Left cardiac atrium (tissue), 4 donors: ENCODE measurements around the gene SMCO3. TPM values are rescaled to one million over a fixed set of nuclear protein-coding genes. Genes with fewer than 3 reads are reported as not detected.
A peak's percentile ranks its signal among the peaks of the same experiment; 100 is the strongest.

Source experiments
- ATAC-seq, 2 donors: fragments of 200-7000 bp; cut with Tn5 transposase; one replicate each; pipeline ENCODE4 v1.9.1; 2020; ENCODE audit warnings: mild to moderate bottlenecking in 2 of 2, moderate library complexity in 2 of 2
- DNase-seq: peaks from one replicate; pipeline ENCODE4 v3.0.0-alpha.2; 2020
- intact Hi-C, 2 donors: fragments of 100-400 bp; cut with DNase I; formaldehyde crosslinking; loops; one replicate each; pipeline versions ENCODE4 v1.14.1 to v1.15.1; 2022 to 2023
- long read RNA-seq: library from polyadenylated mRNA; unstranded; transcript quantifications from one replicate; pipeline ENCODE4 v2.0.0, GENCODE V29; 2021
- total RNA-seq, 2 donors: library from RNA; stranded (reverse); fragmentation: NEBNext Ultra II Directional; extraction: Animal tissue kit (Norgen Biotek cat#: 25700); gene quantifications; one replicate each; pipeline ENCODE4 v1.2.1, GENCODE V29; 2021
- donor health status: DM: no; HTN: yes; CAD: no.
- donor health status: DM: no; HTN: yes; CAD: no; lungs with severe emphysema.
- donor health status: DM: yes; HTN: yes; CAD: no.
- donor health status: Dilated cardiomyopathy.

The SMCO3 gene
- total RNA-seq = under 1 TPM; 0.29 to 0.44 TPM
- long read RNA-seq = 0 reads

DNA sequence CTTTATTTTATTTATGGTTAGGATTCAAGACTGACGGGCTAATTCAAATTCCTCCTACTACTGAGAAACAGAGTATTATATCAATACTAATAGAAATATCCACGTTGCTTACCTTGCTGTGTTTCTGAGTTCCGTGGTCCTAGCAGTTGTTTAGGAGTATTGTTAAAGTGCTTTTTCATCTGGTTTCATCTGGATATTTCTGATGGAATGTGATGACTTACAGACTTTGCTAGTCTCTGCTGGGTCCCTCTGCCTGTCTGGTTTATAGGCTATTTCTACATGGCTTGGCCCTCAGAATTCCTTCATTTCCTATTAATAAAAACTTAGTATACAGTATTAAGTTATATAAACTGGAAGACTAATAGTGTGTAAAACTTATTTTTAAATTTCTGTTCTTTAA is at the start of gene SMCO3:
Gene SMCO3 (minus strand): TSS at position 169 of the 400 bp plus-strand sequence. CDS start 7,502 bp downstream, outside the sequence.
- DNase-seq (no peak), ATAC-seq (no peak)
- intact Hi-C loops = no loop called here

DNA sequence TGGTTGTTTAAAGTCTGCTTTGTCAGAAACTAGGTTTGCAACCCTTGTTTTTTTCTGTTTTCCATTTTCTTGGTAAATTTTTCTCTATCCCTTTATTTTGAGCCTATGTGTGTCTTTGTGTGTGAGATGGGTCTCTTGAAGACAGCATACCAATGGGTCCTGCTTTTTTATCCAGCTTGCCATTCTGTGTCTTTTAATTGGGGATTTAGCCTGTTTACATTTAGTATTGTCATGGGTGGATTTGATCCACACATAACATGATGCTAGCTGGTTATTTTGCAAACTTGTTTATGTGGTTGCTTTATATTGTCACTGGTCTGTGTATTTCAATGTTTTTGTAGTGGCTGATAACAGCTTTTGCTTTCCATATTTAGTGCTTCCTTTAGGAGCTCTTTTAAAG is 46.5 kb upstream of the SMCO3 start:
- DNase-seq (no peak), ATAC-seq (no peak)
- intact Hi-C loops = no loop called here

DNA sequence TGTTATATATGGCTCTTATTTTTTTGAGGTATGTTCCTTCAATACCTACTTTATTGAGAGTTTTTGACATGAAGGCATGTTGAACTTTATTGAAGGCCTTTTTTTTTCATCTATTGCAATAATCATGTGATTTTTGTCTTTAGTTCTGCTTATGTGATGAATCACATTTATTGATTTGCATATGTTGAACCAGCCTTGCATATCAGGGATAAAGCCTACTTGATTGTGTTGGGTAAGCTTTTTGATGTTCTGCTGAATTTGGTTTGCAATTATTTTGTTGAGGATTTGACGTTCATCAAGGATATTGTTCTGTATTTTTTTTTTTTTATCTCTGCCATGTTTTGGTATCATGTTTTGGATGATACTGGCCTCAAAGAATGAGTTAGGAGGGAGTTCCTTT is 44.5 kb upstream of the SMCO3 start:
- ATAC-seq = no peak
- DNase-seq = no peak
- intact Hi-C loops = no loop called here

DNA sequence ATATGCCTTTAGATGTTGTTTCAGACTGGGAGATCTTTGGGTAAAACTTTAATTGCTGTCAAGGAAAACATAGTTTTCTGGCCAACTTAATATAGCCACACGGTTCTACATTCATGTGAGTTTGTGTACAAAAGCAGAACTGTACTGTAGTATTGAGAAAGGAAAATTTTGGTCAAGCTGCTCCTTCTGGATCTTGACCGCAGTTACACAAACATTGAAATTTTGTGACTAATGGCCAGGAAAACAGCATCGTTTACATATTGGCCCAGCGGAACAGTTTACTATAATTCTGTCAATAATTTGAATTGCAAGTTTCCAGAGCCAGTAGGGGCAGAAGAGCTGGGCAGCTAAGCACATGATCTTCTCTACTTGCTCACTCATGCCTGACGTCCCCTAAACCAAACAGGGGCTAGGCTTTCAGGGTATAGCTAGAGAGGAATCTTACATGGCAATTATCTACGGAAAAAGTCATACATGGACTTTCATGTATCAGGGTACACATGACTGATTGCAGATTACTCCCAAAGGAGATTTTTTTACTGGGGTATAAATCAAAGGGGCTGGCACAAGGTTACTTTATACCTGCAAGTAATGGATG is 40.7 kb upstream of the SMCO3 start:
- DNase-seq (no peak), ATAC-seq (peak in 1 of 2 donors; percentile 51)
- intact Hi-C loops = no loop called here

DNA sequence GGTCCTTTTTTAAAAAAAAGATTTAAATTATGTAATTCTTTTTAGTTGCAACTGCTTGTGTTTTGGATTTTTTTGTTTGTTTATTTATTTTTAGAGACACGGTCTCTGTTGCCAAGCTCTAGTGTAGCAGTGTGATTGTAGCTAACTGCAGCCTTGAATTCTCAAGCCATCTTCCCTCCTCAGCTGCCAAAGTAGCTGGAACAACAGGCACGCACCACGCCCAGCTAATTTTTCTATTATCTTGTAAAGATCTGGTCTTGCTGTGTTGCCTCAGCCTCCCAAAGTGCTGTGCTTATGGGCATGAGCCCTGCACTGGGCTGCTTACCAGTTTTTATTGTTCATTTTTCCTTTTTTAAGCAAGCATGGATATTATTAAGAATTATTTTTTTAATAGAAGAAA is 40.0 kb upstream of the SMCO3 start:
- ATAC-seq (peak; percentile 30 to 41), DNase-seq (peak; percentile 24)
- intact Hi-C loops = no loop called here

DNA sequence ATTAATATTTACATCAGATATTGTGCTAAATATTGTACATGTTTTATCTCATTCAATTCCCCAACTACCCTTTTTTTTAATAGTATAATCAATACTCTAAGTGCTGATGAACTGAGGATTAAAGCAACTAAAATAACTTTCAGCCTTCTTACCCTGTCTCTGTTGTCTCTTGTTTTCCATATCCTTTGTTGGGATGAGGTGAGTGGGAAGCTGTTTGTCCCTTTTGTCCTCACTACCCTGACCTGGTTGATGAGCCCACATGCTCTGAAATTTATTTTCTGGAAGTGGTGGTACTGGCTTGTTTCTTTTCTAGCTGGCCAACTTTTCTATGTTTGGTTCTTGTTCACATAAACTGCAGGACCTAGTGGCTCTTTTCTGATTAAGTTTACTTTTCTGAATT is 38.9 kb upstream of the SMCO3 start:
- intact Hi-C loops = no loop called here
- ATAC-seq (no peak), DNase-seq (no peak)

DNA sequence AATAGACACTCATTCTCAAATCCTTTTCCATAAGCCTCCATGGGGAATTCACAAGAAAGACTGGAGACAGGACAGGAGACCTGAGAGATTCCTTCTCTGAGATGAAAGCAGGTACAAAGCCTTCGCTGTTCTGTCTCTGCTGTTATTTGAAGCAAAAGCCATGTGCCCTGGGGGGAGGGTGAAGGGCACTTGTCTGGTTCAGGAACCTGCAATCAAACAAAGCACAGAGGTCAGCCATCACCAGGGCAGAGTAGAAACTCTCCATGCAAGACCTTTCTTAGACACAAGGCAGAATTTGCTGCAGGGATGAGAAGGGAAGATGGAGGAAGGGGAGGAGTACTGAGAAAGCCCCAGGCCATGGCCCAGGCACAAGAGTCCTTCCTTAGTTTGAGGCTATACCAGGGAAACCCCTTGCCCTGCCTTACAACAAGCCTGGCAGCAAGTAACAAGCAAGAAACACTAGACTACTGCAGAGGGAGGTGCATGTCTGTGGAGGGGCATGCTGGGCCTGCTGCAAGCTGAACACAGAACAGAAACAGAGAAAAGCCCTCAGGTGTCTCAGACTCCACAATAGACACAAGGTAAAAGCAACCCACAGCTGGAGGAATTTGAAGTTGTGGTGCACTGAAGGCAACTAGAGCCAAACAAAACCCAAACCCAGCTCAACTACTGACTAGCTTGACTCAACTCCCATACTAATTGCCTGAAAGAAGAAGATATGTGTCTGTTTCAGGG is 37.1 kb upstream of the SMCO3 start:
- DNase-seq (no peak), ATAC-seq (no peak)
- intact Hi-C loops = no loop called here

DNA sequence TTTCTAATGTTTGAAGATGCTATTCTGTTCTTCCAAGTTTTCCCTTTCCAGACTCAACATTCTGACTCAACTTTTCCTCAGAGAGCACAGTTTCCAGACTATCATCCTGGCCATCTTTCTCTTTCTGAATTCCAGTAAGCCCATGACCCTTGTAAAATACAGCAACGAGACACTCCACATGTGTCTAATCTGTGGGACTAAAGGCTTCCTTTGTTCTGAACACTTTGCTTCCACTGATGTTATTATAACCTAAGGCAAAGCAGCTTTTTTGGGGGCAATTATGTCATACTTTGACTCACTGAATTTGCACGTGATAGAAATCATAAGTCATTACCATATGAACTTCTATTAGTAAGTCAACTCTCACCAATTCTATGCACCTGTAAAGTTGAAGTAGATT is 35.7 kb upstream of the SMCO3 start:
- ATAC-seq (peak in 1 of 2 donors; percentile 87), DNase-seq (no peak)
- intact Hi-C loops = loop anchor here in 1 of 2 donors (5.0 to 10.0 kb wide), 2 partner anchors 38 to 375 kb away; partner anchors contain the start of genes MGP and RERG

DNA sequence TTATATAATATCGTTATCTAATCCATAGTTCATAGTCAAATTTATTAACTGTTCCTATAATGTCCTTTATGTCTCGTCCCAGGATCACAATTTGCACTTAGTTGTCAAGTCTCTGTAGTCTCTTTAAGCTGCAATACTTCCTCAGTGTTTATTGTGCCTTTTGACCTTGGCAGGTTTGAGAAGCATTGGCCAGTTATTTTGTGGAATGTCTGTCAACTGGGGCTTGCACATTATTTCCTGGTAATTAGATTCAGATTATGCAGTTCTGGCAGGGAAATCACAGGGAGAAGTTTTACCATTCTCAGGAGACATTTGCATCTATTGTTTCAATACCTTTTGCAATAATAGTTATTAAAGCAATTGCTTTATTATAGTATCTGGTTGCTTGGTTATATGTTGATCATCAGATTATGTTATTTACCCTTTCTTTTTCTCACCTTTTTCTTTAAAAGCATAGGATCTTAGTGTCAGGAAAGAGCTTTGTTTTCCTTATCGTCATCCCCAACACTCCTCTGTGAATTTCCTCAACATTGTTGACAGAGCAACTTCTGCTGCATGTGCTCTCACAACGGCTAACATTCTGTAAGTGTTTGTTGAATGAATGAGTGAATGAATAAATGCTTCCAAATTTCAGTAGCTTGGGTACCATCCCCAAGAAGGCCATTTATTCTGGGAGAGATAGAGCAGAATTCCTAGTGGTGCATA is 33.0 kb upstream of the SMCO3 start:
- no peak for ATAC-seq
- no peak for DNase-seq
- intact Hi-C loops = loop anchor here in 1 of 2 donors (5.0 to 10.0 kb wide), 2 partner anchors 40 to 378 kb away; partner anchors contain the start of genes MGP and RERG

DNA sequence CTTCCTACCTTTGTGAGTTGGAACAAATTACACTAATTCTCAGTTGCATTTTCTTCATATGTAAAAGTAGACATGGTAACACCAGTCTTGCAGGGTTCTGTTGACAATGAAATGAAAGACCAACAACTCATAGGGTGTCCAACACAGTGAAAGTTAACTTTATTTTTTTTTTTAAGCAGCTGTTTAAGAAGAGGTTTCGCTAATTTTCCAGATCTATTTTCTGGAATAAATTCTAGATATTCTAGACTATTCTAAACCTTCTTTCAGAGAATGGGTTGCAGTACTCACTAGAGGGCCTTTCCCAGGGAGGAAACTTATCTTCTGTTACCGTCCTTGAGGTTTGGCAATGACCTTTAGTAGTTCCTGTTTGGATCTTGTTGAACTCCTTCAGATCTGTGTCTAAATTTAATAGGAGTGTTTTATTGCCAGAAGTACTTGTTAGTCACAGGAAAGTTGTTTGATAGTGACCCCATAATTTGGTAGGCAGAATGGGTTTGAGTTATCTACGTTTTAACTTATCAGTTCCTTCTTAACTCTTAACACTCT is 32.1 kb upstream of the SMCO3 start:
- intact Hi-C loops = loop anchor here in 1 of 2 donors (5.0 to 10.0 kb wide), 2 partner anchors 41 to 379 kb away; partner anchors contain the start of genes MGP and RERG
- peak in 1 of 2 donors; percentile 47 for ATAC-seq
- no peak for DNase-seq

DNA sequence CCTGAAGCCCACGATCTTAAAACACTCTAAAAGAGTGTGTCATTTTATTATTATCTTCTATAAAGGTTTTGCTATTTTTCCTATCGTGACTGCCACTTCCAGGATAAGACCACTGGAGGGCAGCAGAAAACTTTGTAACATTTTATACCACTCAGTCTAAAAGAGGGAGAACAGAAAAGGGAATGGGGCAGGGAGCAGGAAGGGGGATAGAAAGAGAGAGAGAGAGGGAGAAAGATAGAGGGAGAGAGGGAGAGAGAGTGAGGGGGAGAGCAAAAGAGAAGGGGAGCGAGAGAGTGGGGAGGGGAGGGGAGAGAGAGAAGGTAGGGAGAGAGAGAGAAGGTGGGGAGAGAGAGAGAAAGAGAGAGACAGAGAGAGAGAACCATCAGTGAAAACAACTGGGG is 31.4 kb upstream of the SMCO3 start:
- DNase-seq (peak; percentile 35), ATAC-seq (peak; percentile 48 to 59)
- intact Hi-C loops = loop anchor here (1.0 to 10.0 kb wide), 4 partner anchors 42 to 379 kb away; partner anchors contain the start of genes MGP (in 1 of the 2) and RERG (in 1 of the 2)

DNA sequence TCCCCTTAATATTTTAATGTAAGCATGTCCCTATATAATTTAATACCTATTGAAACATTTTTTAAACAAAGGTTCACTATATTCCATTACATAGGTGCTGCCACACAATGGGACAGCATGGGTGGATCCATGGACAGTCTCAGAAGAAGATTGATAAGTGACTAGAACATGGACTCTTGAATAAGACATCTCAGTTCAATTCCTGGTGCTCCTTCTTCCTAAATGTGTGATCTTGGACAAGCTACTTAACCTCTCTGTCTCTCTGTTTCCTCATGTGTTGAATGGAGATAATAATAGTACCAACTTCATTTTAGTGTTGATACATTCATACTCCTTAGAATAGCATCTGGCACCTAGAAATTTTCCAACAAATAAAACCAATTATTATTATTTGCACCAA is 30.4 kb upstream of the SMCO3 start:
- intact Hi-C loops = loop anchor here (2.0 to 10.0 kb wide), 2 partner anchors 152 to 380 kb away; partner anchors contain the start of gene RERG (in 1 of the 2)
- DNase-seq (no peak), ATAC-seq (no peak)

DNA sequence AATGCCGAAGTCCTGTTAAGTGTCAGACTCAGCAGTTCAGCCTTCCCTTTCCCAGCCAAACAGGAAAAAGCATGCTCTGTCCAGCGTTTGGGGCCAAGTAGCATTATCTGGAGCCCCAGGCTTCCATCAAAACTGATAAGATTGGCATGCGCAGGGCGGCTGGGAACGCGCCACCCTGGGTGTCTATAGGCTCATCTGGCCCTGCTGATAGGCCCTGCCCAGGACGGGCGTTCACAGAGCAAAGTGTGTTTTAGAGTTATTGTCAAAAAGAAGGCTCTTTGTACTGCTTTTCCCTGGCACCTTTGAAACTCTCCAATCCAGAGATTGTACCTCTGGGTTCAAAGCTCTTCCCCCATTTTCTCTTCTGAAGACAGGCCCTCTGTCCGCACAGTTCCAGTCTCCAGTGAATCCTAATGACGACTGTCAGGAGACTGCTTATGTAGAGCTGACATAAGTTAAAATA is 29.5 kb upstream of the SMCO3 start, which contains the start of gene ART4:
Gene ART4 (minus strand): TSS at position 102 of the 463 bp plus-strand sequence. CDS start 413 bp downstream, outside the sequence.
- intact Hi-C loops = loop anchor here in 1 of 2 donors (10.0 kb wide), 1 partner anchor 381 kb away; the partner anchor contains the start of gene RERG
- DNase-seq = peak; percentile 80
- peak; percentile 65 to 71 for ATAC-seq

DNA sequence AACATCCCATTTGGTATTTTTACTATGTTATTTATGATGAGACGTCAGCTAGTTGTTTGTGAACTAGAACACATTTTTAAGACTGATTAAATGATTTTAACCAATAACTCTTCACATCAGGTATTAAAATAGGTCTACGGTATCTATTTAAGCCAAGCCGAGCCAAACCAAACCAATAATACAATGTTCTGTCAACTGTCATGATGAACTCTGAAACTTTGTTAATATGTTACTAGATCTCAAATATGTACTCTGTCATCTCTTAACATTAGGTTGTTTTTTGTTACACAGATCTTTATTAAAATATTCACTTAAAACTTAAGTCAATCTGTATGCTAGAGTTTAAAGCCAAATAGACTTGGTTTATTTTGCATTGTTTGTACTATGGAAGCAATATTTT is 28.3 kb upstream of the SMCO3 start:
- DNase-seq = no peak
- intact Hi-C loops = loop anchor here in 1 of 2 donors (10.0 kb wide), 1 partner anchor 382 kb away; the partner anchor contains the start of gene RERG
- no peak for ATAC-seq

DNA sequence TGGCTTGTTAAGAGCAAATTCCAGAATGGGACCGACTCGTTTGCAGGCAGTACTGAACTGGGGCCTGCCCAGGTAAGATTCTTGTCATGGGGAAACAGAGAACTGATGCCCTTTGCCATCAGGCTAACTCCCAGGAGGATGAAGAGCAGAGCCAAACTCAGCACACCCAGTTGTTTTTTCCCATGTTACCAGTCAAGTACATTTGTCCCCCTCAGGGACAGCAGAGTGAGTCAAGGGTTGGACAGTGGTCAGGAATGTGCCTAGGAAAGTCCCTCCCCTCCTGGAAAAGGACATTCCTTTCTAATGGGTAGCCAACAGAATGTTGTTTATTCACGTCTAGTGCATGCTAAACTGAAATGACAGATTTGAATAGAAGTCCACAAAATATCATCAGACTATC is 27.8 kb upstream of the SMCO3 start:
- DNase-seq = peak; percentile 71
- intact Hi-C loops = loop anchor here in 1 of 2 donors (10.0 kb wide), 1 partner anchor 383 kb away; the partner anchor contains the start of gene RERG
- peak; percentile 86 to 87 for ATAC-seq

DNA sequence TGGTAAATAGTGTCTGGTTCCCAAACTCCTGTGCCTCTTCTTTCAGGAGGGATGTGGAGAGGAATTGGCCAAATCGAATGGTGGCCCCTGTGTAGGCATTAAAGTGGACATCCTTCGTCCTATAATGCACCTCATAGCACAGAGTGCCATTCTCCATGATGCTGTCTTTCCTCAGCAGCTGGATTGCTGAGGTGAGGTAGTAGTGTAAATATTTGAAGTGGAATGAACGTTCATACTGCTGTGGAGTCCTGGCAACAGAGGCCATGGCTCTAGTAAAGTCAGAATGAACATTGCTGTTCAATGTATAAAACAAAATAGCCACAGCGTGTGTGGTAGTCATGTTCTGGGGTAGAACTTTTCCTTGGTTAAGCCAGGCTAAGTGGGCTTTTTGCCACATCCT is 26.6 kb upstream of the SMCO3 start:
- ATAC-seq (no peak), DNase-seq (no peak)
- intact Hi-C loops = loop anchor here in 1 of 2 donors (10.0 kb wide), 1 partner anchor 384 kb away; the partner anchor contains the start of gene RERG

DNA sequence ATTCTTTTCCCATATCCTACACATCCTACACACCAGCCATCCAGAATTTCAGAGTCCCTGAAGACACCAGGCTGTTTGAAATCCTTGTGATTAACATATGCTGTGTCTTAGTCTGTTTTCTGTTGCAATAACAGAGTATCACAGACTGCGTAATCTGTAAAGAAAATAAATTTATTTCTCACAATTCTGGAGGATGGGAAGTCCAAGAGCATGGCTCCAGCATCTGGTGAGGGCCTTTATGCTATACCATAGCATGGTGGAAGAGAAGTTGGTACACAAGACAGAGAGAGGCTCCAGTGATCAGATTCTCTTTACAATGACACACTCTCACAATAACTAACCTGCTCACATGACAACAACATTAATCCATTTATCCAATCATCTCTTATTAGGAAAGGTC is 25.3 kb upstream of the SMCO3 start:
- DNase-seq (no peak), ATAC-seq (no peak)
- intact Hi-C loops = no loop called here

DNA sequence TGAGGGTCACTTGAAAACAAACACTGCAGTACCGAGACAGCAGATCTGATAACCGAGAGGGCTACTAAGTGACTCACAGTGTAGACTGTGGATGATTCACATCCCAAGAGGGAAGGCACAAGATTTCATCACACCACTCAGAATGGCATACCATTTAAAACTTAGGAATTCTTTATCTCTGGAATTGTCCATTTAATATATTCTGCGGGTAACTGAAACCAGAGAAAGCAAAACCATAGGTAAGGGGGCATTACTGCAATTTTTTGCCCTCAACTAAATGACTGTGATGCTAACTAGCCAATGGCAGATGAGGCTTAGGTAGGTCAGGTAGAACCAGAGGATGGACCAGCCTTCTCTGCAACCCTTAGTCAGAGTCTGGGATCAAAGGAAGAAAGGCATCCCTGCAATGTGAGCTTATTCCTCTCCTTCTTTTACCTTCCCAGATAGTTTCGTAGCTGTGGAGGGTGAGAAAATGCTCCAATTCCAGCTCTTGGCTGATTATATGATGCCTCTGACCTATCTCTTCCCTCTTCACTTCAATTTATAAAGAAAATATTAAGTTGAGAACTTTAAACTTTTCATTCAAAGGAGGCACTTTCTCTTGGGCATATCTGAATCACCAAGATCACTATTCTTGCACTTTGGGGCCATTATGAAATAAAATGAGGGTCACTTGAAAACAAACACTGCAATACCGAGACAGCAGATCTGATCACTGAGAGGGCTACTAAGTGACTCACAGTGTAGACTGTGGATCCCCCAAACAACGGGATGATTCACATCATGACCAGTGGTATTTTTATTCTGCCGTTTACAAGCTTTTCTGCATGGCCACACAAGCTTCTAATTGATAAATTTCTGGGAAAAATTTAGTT is 22.6 kb upstream of the SMCO3 start:
- ATAC-seq (peak; percentile 20 to 96), DNase-seq (no peak)
- intact Hi-C loops = no loop called here
